H9 (cell line): ENCODE measurements around the gene FGD6. TPM values are rescaled to one million over a fixed set of nuclear protein-coding genes. Genes with fewer than 3 reads are reported as not detected.

Experiments
- DNase-seq: peaks from one replicate; pipeline ENCODE4 v3.0.0-alpha.2; 2017
- H2AFZ ChIP-seq: one replicate; pipeline ENCODE4 v1.6.1; 2013; ENCODE audit warnings: mild to moderate bottlenecking, low read length, control low read depth, moderate library complexity
- H2AK5ac ChIP-seq: 2 replicates; pipeline ENCODE4 v1.6.1; 2013; ENCODE audit warnings: low read length, control low read depth, mixed read lengths; ENCODE audit not compliant: insufficient read length
- H2BK120ac ChIP-seq: one replicate; pipeline ENCODE4 v1.6.1; 2013; ENCODE audit warnings: low read depth, mild to moderate bottlenecking, low read length, control low read depth, inconsistent platforms; ENCODE audit not compliant: poor library complexity, severe bottlenecking
- H2BK12ac ChIP-seq: 2 replicates; pipeline ENCODE4 v1.6.1; 2013; ENCODE audit warnings: low read length, control low read depth, mixed read lengths, low read depth; ENCODE audit not compliant: insufficient read length
- H2BK15ac ChIP-seq: 2 replicates; pipeline ENCODE4 v1.6.1; 2013; ENCODE audit warnings: low read depth, low read length, control low read depth
- H2BK20ac ChIP-seq: one replicate; pipeline ENCODE4 v1.6.1; 2013; ENCODE audit warnings: low read depth, mild to moderate bottlenecking, low read length, control low read depth, inconsistent platforms; ENCODE audit not compliant: poor library complexity, severe bottlenecking
- H2BK5ac ChIP-seq: 2 replicates; pipeline ENCODE4 v1.6.1; 2013; ENCODE audit warnings: low read length, control low read depth, mixed read lengths; ENCODE audit not compliant: insufficient read length
- H3K14ac ChIP-seq: 2 replicates; pipeline ENCODE4 v1.6.1; 2013; ENCODE audit warnings: low read length, control low read depth; ENCODE audit not compliant: insufficient read depth
- H3K18ac ChIP-seq: 2 replicates; pipeline ENCODE4 v1.6.1; 2013; ENCODE audit warnings: low read depth, mild to moderate bottlenecking, mixed read lengths, low read length, control low read depth; ENCODE audit not compliant: insufficient read length
- H3K23ac ChIP-seq: 2 replicates; pipeline ENCODE4 v1.6.1; 2013; ENCODE audit warnings: low read length, control low read depth, mixed read lengths, low read depth; ENCODE audit not compliant: insufficient read length
- H3K23me2 ChIP-seq: 2 replicates; pipeline ENCODE4 v1.6.1; 2013; ENCODE audit warnings: low read depth, mild to moderate bottlenecking, mixed read lengths, low read length, control low read depth; ENCODE audit not compliant: insufficient read length, poor library complexity, severe bottlenecking
- H3K27ac ChIP-seq: 2 replicates; pipeline ENCODE4 v1.5.1; 2013; ENCODE audit warnings: low read length, control low read depth, mixed read lengths, low read depth; ENCODE audit not compliant: insufficient read length
- H3K27me3 ChIP-seq: 2 replicates; pipeline ENCODE4 v1.6.1; 2013; ENCODE audit warnings: low read length, control low read depth, inconsistent platforms; ENCODE audit not compliant: insufficient read depth
- H3K4ac ChIP-seq: 2 replicates; pipeline ENCODE4 v1.6.1; 2013; ENCODE audit warnings: low read depth, mild to moderate bottlenecking, control low read depth, inconsistent platforms, low read length, moderate library complexity
- H3K4me1 ChIP-seq: 2 replicates; pipeline ENCODE4 v1.6.1; 2013; ENCODE audit warnings: low read length, control low read depth, inconsistent platforms; ENCODE audit not compliant: insufficient read depth
- H3K4me2 ChIP-seq: 2 replicates; pipeline ENCODE4 v1.6.1; 2013; ENCODE audit warnings: low read length, control low read depth, mixed read lengths; ENCODE audit not compliant: insufficient read length, insufficient read depth
- H3K56ac ChIP-seq: 2 replicates; pipeline ENCODE4 v1.6.1; 2013; ENCODE audit warnings: low read depth, mild to moderate bottlenecking, mixed read lengths, low read length, control low read depth; ENCODE audit not compliant: insufficient read length
- H3K79me1 ChIP-seq: 2 replicates; pipeline ENCODE4 v1.6.1; 2013; ENCODE audit warnings: low read depth, mild to moderate bottlenecking, moderate library complexity, low read length, control low read depth, inconsistent platforms; ENCODE audit not compliant: insufficient read depth, poor library complexity, severe bottlenecking
- H3K79me2 ChIP-seq: 2 replicates; pipeline ENCODE4 v1.6.1; 2013; ENCODE audit warnings: low read length, control low read depth, inconsistent platforms; ENCODE audit not compliant: insufficient read depth
- H3K9ac ChIP-seq: 2 replicates; pipeline ENCODE4 v1.6.1; 2013; ENCODE audit warnings: low read length, control low read depth, mixed read lengths; ENCODE audit not compliant: insufficient read length; ENCODE audit errors: extremely low read depth
- H3K9me3 ChIP-seq: one replicate; pipeline ENCODE4 v1.6.1; 2013; ENCODE audit warnings: low read depth, low read length, inconsistent platforms; ENCODE audit not compliant: control insufficient read depth
- H3T11ph ChIP-seq: one replicate; pipeline ENCODE4 v1.6.1; 2013; ENCODE audit warnings: mild to moderate bottlenecking, low read length, control low read depth, inconsistent platforms
- H4K20me1 ChIP-seq: one replicate; pipeline ENCODE4 v1.6.1; 2013; ENCODE audit not compliant: control insufficient read depth, insufficient read length, insufficient read depth
- H4K5ac ChIP-seq: 2 replicates; pipeline ENCODE4 v1.6.1; 2013; ENCODE audit warnings: low read depth, mild to moderate bottlenecking, mixed read lengths, low read length, control low read depth; ENCODE audit not compliant: insufficient read length
- H4K8ac ChIP-seq: replicated peaks from 2 replicates; pipeline ENCODE4 v1.6.1; 2013; ENCODE audit warnings: low read length, control low read depth, mixed read lengths, low read depth; ENCODE audit not compliant: insufficient read length
- H4K91ac ChIP-seq: 2 replicates; pipeline ENCODE4 v1.6.1; 2013; ENCODE audit warnings: low read depth, mild to moderate bottlenecking, moderate library complexity, mixed read lengths, low read length, control low read depth; ENCODE audit not compliant: insufficient read length
- H3K27ac Mint-ChIP-seq, 3 experiments: 2 replicates in 2 of 3; 3 replicates in 1 of 3; pipeline ENCODE4 v1.8.0; 2020 to 2021; ENCODE audit warnings: mixed read lengths in 3 of 3, mild to moderate bottlenecking in 1 of 3, moderate library complexity in 1 of 3
- H3K27me3 Mint-ChIP-seq: 2 replicates; pipeline ENCODE4 v1.8.0; 2021; ENCODE audit warnings: low read depth, mild to moderate bottlenecking, moderate library complexity, mixed read lengths
- H3K36me3 Mint-ChIP-seq, 3 experiments: 2 replicates in 2 of 3; 3 replicates in 1 of 3; pipeline ENCODE4 v1.8.0; 2020 to 2021; ENCODE audit warnings: low read depth in 3 of 3, mixed read lengths in 3 of 3; ENCODE audit not compliant: insufficient read depth in 1 of 3
- H3K4me1 Mint-ChIP-seq, 2 experiments: 2 replicates each; pipeline ENCODE4 v1.8.0; 2020; ENCODE audit warnings: mixed read lengths in 2 of 2
- H3K4me3 Mint-ChIP-seq, 2 experiments: 2 replicates in 1 of 2; 3 replicates in 1 of 2; pipeline ENCODE4 v1.8.0; 2020 to 2021; ENCODE audit warnings: mild to moderate bottlenecking in 2 of 2, mixed read lengths in 2 of 2, moderate library complexity in 1 of 2
- H3K9me3 Mint-ChIP-seq, 2 experiments: 2 replicates in 1 of 2; 3 replicates in 1 of 2; pipeline ENCODE4 v1.8.0; 2020; ENCODE audit warnings: mild to moderate bottlenecking in 2 of 2, mixed read lengths in 2 of 2, moderate library complexity in 1 of 2
- WGBS: extraction: QIAGEN DNeasy Blood & Tissue Kit; methylation state at CpG from one replicate; pipeline ENCODE4 v1.1.7; 2013; ENCODE audit warnings: missing lambda C conversion rate, low lambda C conversion rate, mixed read lengths; ENCODE audit not compliant: insufficient read length; ENCODE audit errors: extremely low coverage; 5-methylcytosine and 5-hydroxymethylcytosine counted together
- total RNA-seq: library from RNA; stranded (reverse); gene quantifications from 2 replicates; pipeline ENCODE4 v1.2.1, GENCODE V29; 2021
- TF ChIP-seq, protein P1 (sequence below): fragments of 200-600 bp; sonication (generic); conservative IDR thresholded peaks from 3 replicates; pipeline ENCODE4 v1.8.0; 2021; ENCODE audit warnings: antibody characterized with exemption, mild to moderate bottlenecking

Gene FGD6
- total RNA-seq, 1 experiment from 2014 or later: 39.5 TPM

DNA sequence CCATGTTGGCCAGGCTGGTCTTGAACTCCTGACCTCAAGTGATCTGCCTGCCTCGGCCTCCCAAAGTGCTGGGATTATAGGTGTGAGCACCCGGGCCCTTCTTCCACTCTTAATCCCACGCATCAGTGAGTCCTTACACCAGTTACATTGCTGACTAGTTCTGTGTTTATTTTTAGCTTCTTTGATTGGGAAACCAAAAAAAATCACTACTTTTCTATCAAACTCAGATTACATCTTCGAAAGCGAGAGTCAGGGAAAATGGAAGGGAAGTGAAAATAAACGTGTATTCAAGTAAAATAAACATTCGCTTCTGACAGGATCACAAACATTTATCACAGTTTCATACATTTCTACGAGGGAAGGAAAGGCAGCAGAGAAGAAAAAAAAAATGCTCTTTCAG, 32.2 kb downstream of the FGD6 start:
- Histone ChIP-seq H3K27me3 (no peaks in the 10 kb centered on the region), H3T11ph (no peak overlapping the region), H2BK5ac (no peak overlapping the region), H4K8ac (no peak overlapping the region), H3K18ac (no peak overlapping the region), H3K14ac (no peak overlapping the region), H3K79me2 (no peaks in the 10 kb centered on the region), H4K91ac (no peak overlapping the region), H2BK12ac (no peak overlapping the region), H3K23me2 (no peaks in the 10 kb centered on the region), H3K56ac (no peak overlapping the region), H4K5ac (no peak overlapping the region), H3K27ac (no peak overlapping the region), H3K4ac (no peak overlapping the region), H2BK120ac (no peak overlapping the region), H3K4me2 (no peak overlapping the region), H3K79me1 (no peaks in the 10 kb centered on the region), H4K20me1 (no peaks in the 10 kb centered on the region), H2BK15ac (no peak overlapping the region), H3K23ac (no peak overlapping the region), H3K9ac (no peak overlapping the region), H2AK5ac (no peak overlapping the region), H3K9me3 (no peaks in the 10 kb centered on the region), H2BK20ac (no peak overlapping the region), H2AFZ (no peak overlapping the region), H3K4me1 (peaks cover 2% of the 10 kb centered on the region; the same call in 1 of the 2 replicates)
- Mint-ChIP-seq H3K27ac (peak overlapping the region in 1 of 3 experiments; percentile 47; a peak in 1 of 7 replicates), H3K9me3 (no peaks in the 10 kb centered on the region), H3K4me1 (peaks cover 32 to 40% of the 10 kb centered on the region in 2 experiments), H3K27me3 (no peaks in the 10 kb centered on the region), H3K4me3 (no peak overlapping the region), H3K36me3 (peaks cover 2 to 19% (median 9%) of the 10 kb centered on the region in 3 experiments; a peak in 5 of 7 replicates)
- TF ChIP-seq, protein P1, sequence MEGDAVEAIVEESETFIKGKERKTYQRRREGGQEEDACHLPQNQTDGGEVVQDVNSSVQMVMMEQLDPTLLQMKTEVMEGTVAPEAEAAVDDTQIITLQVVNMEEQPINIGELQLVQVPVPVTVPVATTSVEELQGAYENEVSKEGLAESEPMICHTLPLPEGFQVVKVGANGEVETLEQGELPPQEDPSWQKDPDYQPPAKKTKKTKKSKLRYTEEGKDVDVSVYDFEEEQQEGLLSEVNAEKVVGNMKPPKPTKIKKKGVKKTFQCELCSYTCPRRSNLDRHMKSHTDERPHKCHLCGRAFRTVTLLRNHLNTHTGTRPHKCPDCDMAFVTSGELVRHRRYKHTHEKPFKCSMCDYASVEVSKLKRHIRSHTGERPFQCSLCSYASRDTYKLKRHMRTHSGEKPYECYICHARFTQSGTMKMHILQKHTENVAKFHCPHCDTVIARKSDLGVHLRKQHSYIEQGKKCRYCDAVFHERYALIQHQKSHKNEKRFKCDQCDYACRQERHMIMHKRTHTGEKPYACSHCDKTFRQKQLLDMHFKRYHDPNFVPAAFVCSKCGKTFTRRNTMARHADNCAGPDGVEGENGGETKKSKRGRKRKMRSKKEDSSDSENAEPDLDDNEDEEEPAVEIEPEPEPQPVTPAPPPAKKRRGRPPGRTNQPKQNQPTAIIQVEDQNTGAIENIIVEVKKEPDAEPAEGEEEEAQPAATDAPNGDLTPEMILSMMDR: no peak
- no CpG with 5 or more reads among the region's 8 CpGs for WGBS
- no peak for DNase-seq
